ENCODE results near the gene TEX54. TPM values are rescaled to one million over a fixed set of nuclear protein-coding genes. Genes with fewer than 3 reads are reported as not detected.

Gene TEX54
- total and polyA plus RNA-seq, 2 of the 4 experiments (the other 2 are of a cell fraction), result not detected

- H3K4me3 ChIP-seq (ENCODE audit: insufficient read depth, low read depth, low read length), result no peak overlapping the region
- POLR2A ChIA-PET (ENCODE audit: unreplicated experiment), result interaction anchor here (0.9 to 2.0 kb wide), 2 partner anchors 23 to 35 kb away, joined by 3 to 7 read pairs; no protein-coding TSS in a partner anchor
- H4K91ac ChIP-seq (ENCODE audit: insufficient read depth, low read depth, low read length), result peak overlapping the region; percentile 71; the same call in 1 of the 2 replicates
- no peak overlapping the region for H3K18ac ChIP-seq (ENCODE audit: low read depth, low read length)
- BruUV-seq (replicated peaks), result no TSS peak
- peaks cover 15 to 50% of the 10 kb centered on the region in 2 experiments for H3K79me1 ChIP-seq (ENCODE audit: low read depth in 1 of 2, low read length in 2 of 2)
- no peaks in the 10 kb centered on the region for H3K27me3 ChIP-seq (ENCODE audit: control insufficient read depth, insufficient read depth, low read length)
- peak overlapping the region; percentile 86 for H2BK5ac ChIP-seq (ENCODE audit: low read depth, low read length, poor library complexity, severe bottlenecking)
- H3K4me2 ChIP-seq (ENCODE audit: low read depth, low read length), result no peak overlapping the region
- peak overlapping the region; percentile 91 for H3K4ac ChIP-seq (ENCODE audit: low read depth, low read length)
- WGBS, 2 experiments (ENCODE audit: extremely low coverage in 2 of 2, insufficient read length in 1 of 2), result 20% methylated on average over 1 of the region's 5 CpGs; no CpG with 5 or more reads in 1 of the 2 experiments
- peak overlapping the region; percentile 64; the same call in 1 of the 3 replicates for H2BK15ac ChIP-seq (ENCODE audit: low read depth, low read length)
- dilution Hi-C loops (cut with HindIII; ENCODE audit: low sequenced_read_pairs, unreplicated experiment) (no loop called here), in situ Hi-C loops (cut with MboI; ENCODE audit: low sequenced_read_pairs) (no loop called here), intact Hi-C loops (cut with micrococcal nuclease) (no loop called here)
- peak overlapping the region; percentile 23; the same call in 1 of the 2 replicates for H4K5ac ChIP-seq (ENCODE audit: low read depth, low read length)
- H2AFZ ChIP-seq (replicated peaks; ENCODE audit: low read length, poor library complexity), result peak overlapping the region; percentile 57
- peak overlapping the region; percentile 91 for H2AK9ac ChIP-seq (replicated peaks; ENCODE audit: low read depth, low read length, poor library complexity)
- peak overlapping the region; percentile 91; the same call in 1 of the 2 replicates for H2AK5ac ChIP-seq (ENCODE audit: low read depth, low read length)
- peaks cover 26% of the 10 kb centered on the region for H3K9me1 ChIP-seq (ENCODE audit: insufficient read depth, low read length)
- H2BK20ac ChIP-seq (ENCODE audit: low read depth, low read length), result 0 out of 2 replicates have a peak overlapping the region, but pooled peaks have one; percentile 8
- H3K9me3 ChIP-seq (ENCODE audit: control insufficient read depth, insufficient read depth, low read length), result no peaks in the 10 kb centered on the region
- ATAC-seq (ENCODE audit: low read depth) (no peak), DNase-seq (peak; percentile 48)
- no peak overlapping the region for H3K56ac ChIP-seq (ENCODE audit: extremely low read depth, insufficient read depth, low read length)
- peak overlapping the region in 1 of 2 experiments; percentile 91; a peak in 3 of 4 replicates for H4K8ac ChIP-seq (ENCODE audit: low read depth in 2 of 2, low read length in 2 of 2)
- peak overlapping the region; percentile 93; the same call in 1 of the 2 replicates for H3K23ac ChIP-seq (ENCODE audit: low read depth, low read length)
- H3K36me3 ChIP-seq (ENCODE audit: control insufficient read depth, insufficient read depth, low read length), result peaks cover 16% of the 10 kb centered on the region
- CTCF ChIA-PET, result interaction anchor here (1.0 to 1.5 kb wide), 2 partner anchors 10 to 20 kb away, joined by 3 to 4 read pairs; partner anchors contain the start of gene TMEM179B
- H3K4me1 ChIP-seq (ENCODE audit: control insufficient read depth, insufficient read depth, low read length), result peaks cover 26% of the 10 kb centered on the region
- peak overlapping the region; percentile 57; the same call in 1 of the 2 replicates for H3K14ac ChIP-seq (replicated peaks; ENCODE audit: low read depth, low read length)
- H4K20me1 ChIP-seq (ENCODE audit: insufficient read depth, low read length), result peaks cover 18% of the 10 kb centered on the region
- H3K27ac ChIP-seq (ENCODE audit: insufficient read depth, low read length), result peak overlapping the region; percentile 58; the same call in 1 of the 2 replicates
- TF ChIP-seq MXI1 (IDR thresholded peaks at IDR 0.05; ENCODE audit: borderline replicate concordance, low read depth, low read length) (no peak), MAFK (IDR thresholded peaks at IDR 0.05; ENCODE audit: low read depth, low read length) (peak; percentile 23; the same call in 1 of the 2 replicates), CEBPB (IDR thresholded peaks at IDR 0.05; ENCODE audit: low read depth, low read length) (peak; percentile 89)
- no peak overlapping the region for H3K9ac ChIP-seq (ENCODE audit: low read depth, low read length)
- peak overlapping the region; percentile 37; the same call in 1 of the 2 replicates for H2BK120ac ChIP-seq (ENCODE audit: low read depth, low read length)
Observed at GRCh38 chr11:62806611-62807121, 26.0 kb downstream of the TEX54 start.
